Measurements from ENCODE around the gene RNF152. TPM values are rescaled to one million over a fixed set of nuclear protein-coding genes. Genes with fewer than 3 reads are reported as not detected.

RNF152 gene
- total RNA-seq, 1 experiment from 2014 or later: 2.4 TPM

DNA sequence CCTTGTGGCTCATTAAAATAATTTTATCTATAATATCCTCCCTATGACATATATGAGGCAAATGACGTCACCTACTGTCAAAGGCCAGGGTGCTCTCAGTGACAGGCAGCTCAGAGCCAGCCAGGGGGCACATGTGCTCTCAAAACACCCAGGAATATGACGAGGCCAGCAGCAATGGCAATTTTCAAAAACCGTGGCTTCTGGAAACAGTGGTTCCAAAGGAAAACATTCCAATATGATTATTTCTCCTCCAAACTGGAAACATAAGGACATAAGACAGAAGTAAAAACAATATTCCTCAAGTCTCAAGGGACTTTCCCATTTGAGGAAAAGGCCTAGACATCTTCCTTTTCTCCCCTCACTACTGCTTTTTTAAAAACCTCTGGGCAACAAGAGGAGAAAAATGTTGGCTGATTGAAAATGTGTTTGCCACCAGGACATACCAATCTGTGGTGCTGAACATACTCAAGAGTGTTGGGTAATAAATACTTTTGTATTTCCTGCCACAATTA is 40.8 kb downstream of the RNF152 start:
- BruUV-seq (replicated peaks): no TSS peak
- CTCF ChIA-PET: no interaction called here
- POLR2A ChIA-PET: no interaction called here
- H3K9me3 ChIP-seq: no peaks in the 10 kb centered on the region
- Mint-ChIP-seq H3K9me3 (ENCODE audit: unreplicated experiment) (no peaks in the 10 kb centered on the region), H3K4me1 (ENCODE audit: low read depth, unreplicated experiment) (no peaks in the 10 kb centered on the region), H3K4me3 (ENCODE audit: unreplicated experiment) (no peak overlapping the region), H3K27ac (ENCODE audit: unreplicated experiment) (no peak overlapping the region), H3K27me3 (ENCODE audit: insufficient read depth, unreplicated experiment) (no peaks in the 10 kb centered on the region), H3K36me3 (ENCODE audit: insufficient read depth, unreplicated experiment) (no peaks in the 10 kb centered on the region)
- no peak for TF ChIP-seq CTCF (IDR thresholded peaks at IDR 0.05; ENCODE audit: insufficient read depth in 1 of 2, low read depth in 1 of 2, low read length in 1 of 2, severe bottlenecking in 1 of 2, unreplicated experiment in 1 of 2)
- H3K36me3 ChIP-seq (ENCODE audit: control insufficient read depth, insufficient read depth, low read length): no peaks in the 10 kb centered on the region
- H3K4me3 ChIP-seq (ENCODE audit: low read depth, low read length): no peak overlapping the region
- no peaks in the 10 kb centered on the region for H3K27me3 ChIP-seq (replicated peaks; ENCODE audit: control insufficient read depth, insufficient read depth, low read length)
- no peak for DNase-seq
- intact Hi-C loops (cut with micrococcal nuclease; ENCODE audit: unreplicated experiment): no loop called here
- H3K4me1 ChIP-seq: no peaks in the 10 kb centered on the region

GRCh38 chr18:61851279-61851678 is 41.5 kb downstream of the RNF152 start:
- H3K36me3 Mint-ChIP-seq (ENCODE audit: insufficient read depth, unreplicated experiment): no peaks in the 10 kb centered on the region
- H3K4me3 Mint-ChIP-seq (ENCODE audit: unreplicated experiment): no peak overlapping the region
- ChIA-PET POLR2A (no interaction called here), CTCF (no interaction called here)
- H3K4me3 ChIP-seq (ENCODE audit: low read depth, low read length): no peak overlapping the region
- intact Hi-C loops (cut with micrococcal nuclease; ENCODE audit: unreplicated experiment): no loop called here
- no peaks in the 10 kb centered on the region for H3K9me3 Mint-ChIP-seq (ENCODE audit: unreplicated experiment)
- no peaks in the 10 kb centered on the region for H3K27me3 ChIP-seq (replicated peaks; ENCODE audit: control insufficient read depth, insufficient read depth, low read length)
- no peak for DNase-seq
- no TSS peak for BruUV-seq (replicated peaks)
- H3K27ac Mint-ChIP-seq (ENCODE audit: unreplicated experiment): no peak overlapping the region
- H3K27me3 Mint-ChIP-seq (ENCODE audit: insufficient read depth, unreplicated experiment): no peaks in the 10 kb centered on the region
- H3K4me1 ChIP-seq: no peaks in the 10 kb centered on the region
- H3K9me3 ChIP-seq: no peaks in the 10 kb centered on the region
- no peak for TF ChIP-seq CTCF (IDR thresholded peaks at IDR 0.05; ENCODE audit: insufficient read depth in 1 of 2, low read depth in 1 of 2, low read length in 1 of 2, severe bottlenecking in 1 of 2, unreplicated experiment in 1 of 2)
- no peaks in the 10 kb centered on the region for H3K4me1 Mint-ChIP-seq (ENCODE audit: low read depth, unreplicated experiment)
- no peaks in the 10 kb centered on the region for H3K36me3 ChIP-seq (ENCODE audit: control insufficient read depth, insufficient read depth, low read length)

DNA sequence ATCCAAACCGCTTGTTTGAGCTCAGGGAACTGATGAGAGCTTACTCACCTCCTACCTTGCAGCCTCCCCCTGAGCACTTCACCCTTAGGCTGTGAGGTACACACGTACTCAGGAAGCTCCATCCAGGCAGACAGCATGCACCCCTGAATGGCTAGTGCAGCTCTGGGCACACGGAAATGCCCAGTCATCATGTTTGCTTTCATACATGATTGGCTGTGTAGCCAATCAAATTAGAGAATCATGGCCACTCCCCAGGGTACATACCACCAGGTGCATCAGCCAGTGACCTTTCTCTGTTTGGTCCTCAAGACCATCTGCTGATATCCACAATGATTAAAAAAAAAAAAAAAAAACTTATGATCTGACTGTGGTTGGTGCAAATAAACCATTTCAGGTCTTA is 42.1 kb downstream of the RNF152 start:
- no peak for DNase-seq
- TF ChIP-seq CTCF (IDR thresholded peaks at IDR 0.05; ENCODE audit: insufficient read depth in 1 of 2, low read depth in 1 of 2, low read length in 1 of 2, severe bottlenecking in 1 of 2, unreplicated experiment in 1 of 2): no peak
- H3K4me1 Mint-ChIP-seq (ENCODE audit: low read depth, unreplicated experiment): no peaks in the 10 kb centered on the region
- no peaks in the 10 kb centered on the region for H3K27me3 ChIP-seq (replicated peaks; ENCODE audit: control insufficient read depth, insufficient read depth, low read length)
- no peaks in the 10 kb centered on the region for H3K9me3 Mint-ChIP-seq (ENCODE audit: unreplicated experiment)
- no TSS peak for BruUV-seq (replicated peaks)
- H3K27ac Mint-ChIP-seq (ENCODE audit: unreplicated experiment): no peak overlapping the region
- intact Hi-C loops (cut with micrococcal nuclease; ENCODE audit: unreplicated experiment): no loop called here
- no peaks in the 10 kb centered on the region for H3K9me3 ChIP-seq
- H3K4me1 ChIP-seq: no peaks in the 10 kb centered on the region
- ChIA-PET CTCF (no interaction called here), POLR2A (no interaction called here)
- H3K27me3 Mint-ChIP-seq (ENCODE audit: insufficient read depth, unreplicated experiment): no peaks in the 10 kb centered on the region
- no peak overlapping the region for H3K4me3 Mint-ChIP-seq (ENCODE audit: unreplicated experiment)
- no peak overlapping the region for H3K4me3 ChIP-seq (ENCODE audit: low read depth, low read length)
- H3K36me3 Mint-ChIP-seq (ENCODE audit: insufficient read depth, unreplicated experiment): no peaks in the 10 kb centered on the region
- no peaks in the 10 kb centered on the region for H3K36me3 ChIP-seq (ENCODE audit: control insufficient read depth, insufficient read depth, low read length)
